H1 (cell line): ENCODE data around the gene TUBGCP6. TPM values are rescaled to one million over a fixed set of nuclear protein-coding genes. Genes with fewer than 3 reads are reported as not detected.
"Not testable (repeated sequence)": the region's sequence is repeated elsewhere in the genome, so short reads cannot be mapped to it uniquely, and the experiment has no call there.

Source experiments
- CTCF ChIA-PET: fragments of 300-600 bp; sonication (Branson Sonifier 250); formaldehyde crosslinking; loops from one replicate; lab custom pipeline; 2021; ENCODE audit not compliant: partially characterized antibody; lab: Charles Lee
- POLR2A ChIA-PET: fragments of 300-600 bp; sonication (Branson Sonifier 250); formaldehyde crosslinking; loops from one replicate; lab custom pipeline; 2021; ENCODE audit warnings: inconsistent platforms; ENCODE audit not compliant: partially characterized antibody; lab: Charles Lee
- DNase-seq, 2 experiments: peaks; one replicate each; pipeline versions ENCODE4 v3.0.0 to v3.0.0-alpha.2; 2010 to 2022; ENCODE audit warnings: low spot score in 2 of 2, low read depth in 1 of 2, mixed read lengths in 1 of 2
- FAIRE-seq: peaks from 2 replicates; lab custom pipeline; 2011; peaks lifted over from hg19 to GRCh38; lab: Jason Lieb, UNC
- H2AFZ ChIP-seq: 2 replicates; pipeline ENCODE4 v1.8.1; 2012; ENCODE audit warnings: low read length, inconsistent platforms
- H2AK5ac ChIP-seq: 2 replicates; pipeline ENCODE4 v1.6.1; 2013; ENCODE audit warnings: low read depth, low read length
- H2BK120ac ChIP-seq: replicated peaks from 2 replicates; pipeline ENCODE3; 2013; ENCODE audit warnings: low read depth, low read length, inconsistent platforms
- H2BK12ac ChIP-seq: 2 replicates; pipeline ENCODE4 v1.6.1; 2013; ENCODE audit warnings: low read depth, low read length
- H2BK15ac ChIP-seq: 2 replicates; pipeline ENCODE4 v1.6.1; 2013; ENCODE audit warnings: low read length
- H2BK20ac ChIP-seq: 2 replicates; pipeline ENCODE4 v1.6.1; 2013; ENCODE audit warnings: low read length
- H2BK5ac ChIP-seq: 2 replicates; pipeline ENCODE4 v1.6.1; 2013; ENCODE audit warnings: low read depth, low read length
- H3K14ac ChIP-seq: 2 replicates; pipeline ENCODE4 v1.6.1; 2013; ENCODE audit warnings: inconsistent platforms; ENCODE audit not compliant: insufficient read length
- H3K18ac ChIP-seq: 2 replicates; pipeline ENCODE4 v1.6.1; 2013; ENCODE audit warnings: low read length; ENCODE audit errors: extremely low read depth
- H3K23ac ChIP-seq: 2 replicates; pipeline ENCODE4 v1.6.1; 2013; ENCODE audit warnings: inconsistent platforms; ENCODE audit not compliant: insufficient read length
- H3K23me2 ChIP-seq: 2 replicates; pipeline ENCODE4 v1.6.1; 2013; ENCODE audit warnings: low read depth, low read length
- H3K27ac ChIP-seq: 2 replicates; pipeline ENCODE4 v1.6.1; 2011; ENCODE audit warnings: low read depth, low read length, inconsistent platforms
- H3K27me3 ChIP-seq, 4 experiments: replicated peaks in 1 of 4; 1 replicate in 1 of 4; 2 replicates in 3 of 4; pipeline versions ENCODE4 v1.6.1 to v1.8.1; 2011 to 2013; ENCODE audit warnings: low read length in 3 of 4, mild to moderate bottlenecking in 3 of 4, inconsistent platforms in 2 of 4, mixed read lengths in 2 of 4, moderate library complexity in 1 of 4; ENCODE audit not compliant: control insufficient read depth in 3 of 4, insufficient read depth in 3 of 4; ENCODE audit errors: extremely low read depth in 1 of 4
- H3K36me3 ChIP-seq, 4 experiments: 2 replicates each; pipeline versions ENCODE4 v1.6.1 to v1.8.1; 2011 to 2013; ENCODE audit warnings: mild to moderate bottlenecking in 4 of 4, low read length in 3 of 4, moderate library complexity in 2 of 4, control low read depth in 1 of 4, inconsistent platforms in 1 of 4; ENCODE audit not compliant: insufficient read depth in 4 of 4, control insufficient read depth in 2 of 4
- H3K4ac ChIP-seq: replicated peaks from 2 replicates; pipeline ENCODE3; 2013; ENCODE audit warnings: low read length, low read depth, mixed read lengths, inconsistent platforms; ENCODE audit not compliant: insufficient read length
- H3K4me1 ChIP-seq, 4 experiments: replicated peaks in 1 of 4; 1 replicate in 1 of 4; 2 replicates in 3 of 4; pipeline versions ENCODE4 v1.6.1 to v1.8.1; 2011 to 2013; ENCODE audit warnings: low read length in 3 of 4, inconsistent platforms in 2 of 4, mixed read lengths in 1 of 4; ENCODE audit not compliant: insufficient read depth in 4 of 4, control insufficient read depth in 3 of 4
- H3K4me2 ChIP-seq, 2 experiments: 2 replicates each; pipeline versions ENCODE4 v1.6.1 to v1.8.1; 2011 to 2013; ENCODE audit warnings: low read depth in 2 of 2, low read length in 2 of 2, control low read depth in 1 of 2, inconsistent platforms in 1 of 2, mild to moderate bottlenecking in 1 of 2; ENCODE audit not compliant: insufficient read depth in 1 of 2
- H3K4me3 ChIP-seq, 4 experiments: fragments of 200-600, 300-600 bp in 1 of 4; sonication (generic), shearing (Covaris generic), sonication (Bioruptor Twin) in 1 of 4; 2 replicates each; pipeline versions ENCODE4 v1.5.1 to v1.8.1; 2011 to 2016; ENCODE audit warnings: low read length in 4 of 4, low read depth in 3 of 4, control low read depth in 2 of 4, inconsistent platforms in 2 of 4, mild to moderate bottlenecking in 2 of 4, mixed read lengths in 1 of 4, moderate library complexity in 1 of 4; ENCODE audit not compliant: insufficient read depth in 2 of 4; ENCODE audit errors: extremely low read depth in 1 of 4
- H3K56ac ChIP-seq: replicated peaks from 2 replicates; pipeline ENCODE3; 2013; ENCODE audit warnings: low read depth, mild to moderate bottlenecking, mixed read lengths, low read length, inconsistent platforms; ENCODE audit not compliant: insufficient read length
- H3K79me1 ChIP-seq: 2 replicates; pipeline ENCODE4 v1.6.1; 2013; ENCODE audit warnings: low read depth, low read length, control low read depth
- H3K79me2 ChIP-seq, 2 experiments: 2 replicates each; pipeline versions ENCODE4 v1.6.1 to v1.8.1; 2012 to 2013; ENCODE audit warnings: low read length in 2 of 2, mild to moderate bottlenecking in 2 of 2, inconsistent platforms in 1 of 2; ENCODE audit not compliant: insufficient read depth in 2 of 2, control insufficient read depth in 1 of 2
- H3K9ac ChIP-seq, 4 experiments: replicated peaks in 1 of 4; 1 replicate in 1 of 4; 2 replicates in 3 of 4; pipeline versions ENCODE4 v1.6.1 to v1.8.1; 2011 to 2013; ENCODE audit warnings: low read depth in 3 of 4, low read length in 3 of 4, control low read depth in 2 of 4, mild to moderate bottlenecking in 2 of 4, moderate library complexity in 2 of 4, inconsistent platforms in 1 of 4; ENCODE audit errors: extremely low read depth in 1 of 4
- H3K9me3 ChIP-seq, 2 experiments: 2 replicates each; pipeline versions ENCODE4 v1.6.1 to v1.8.1; 2012 to 2013; ENCODE audit warnings: mild to moderate bottlenecking in 2 of 2, moderate library complexity in 2 of 2, control low read depth in 1 of 2, inconsistent platforms in 1 of 2, low read depth in 1 of 2, low read length in 1 of 2, mixed read lengths in 1 of 2; ENCODE audit not compliant: insufficient read depth in 2 of 2
- H4K20me1 ChIP-seq, 2 experiments: replicated peaks in 1 of 2; 2 replicates each; pipeline versions ENCODE3 to v1.8.1; 2011 to 2013; ENCODE audit warnings: inconsistent platforms in 2 of 2, low read length in 2 of 2, mild to moderate bottlenecking in 1 of 2; ENCODE audit not compliant: insufficient read depth in 2 of 2, control insufficient read depth in 1 of 2
- H4K5ac ChIP-seq: 2 replicates; pipeline ENCODE4 v1.6.1; 2013; ENCODE audit warnings: low read length, low read depth, mixed read lengths, inconsistent platforms; ENCODE audit not compliant: insufficient read length
- H4K8ac ChIP-seq: 2 replicates; pipeline ENCODE4 v1.8.0; 2013; ENCODE audit warnings: mild to moderate bottlenecking, moderate library complexity, low read length, inconsistent platforms; ENCODE audit not compliant: insufficient read depth; ENCODE audit errors: extremely low read depth
- H4K91ac ChIP-seq: replicated peaks from 2 replicates; pipeline ENCODE3; 2013; ENCODE audit warnings: low read length, mixed read lengths, inconsistent platforms; ENCODE audit not compliant: insufficient read length
- WGBS, 2 experiments: shearing (Covaris generic) in 1 of 2; methylation state at CpG; one replicate each; pipeline versions ENCODE4 v1.1.6 to v1.1.7; 2013 to 2015; ENCODE audit warnings: low lambda C conversion rate in 2 of 2, mixed read lengths in 2 of 2, inconsistent platforms in 1 of 2, low coverage in 1 of 2, missing lambda C conversion rate in 1 of 2; ENCODE audit not compliant: insufficient replicate concordance in 2 of 2, insufficient coverage in 1 of 2, insufficient read length in 1 of 2; ENCODE audit errors: extremely low coverage in 1 of 2, missing lambda C conversion rate in 1 of 2; 5-methylcytosine and 5-hydroxymethylcytosine counted together
- polyA plus RNA-seq, 7 experiments: library from polyadenylated mRNA; depleted of rRNA in 3 of 7; stranded (reverse) in 5 of 7; unstranded in 2 of 7; fragments of >200 nt in 5 of 7; fragments of 200-250 nt in 2 of 7; gene quantifications; 1 replicate in 5 of 7; 2 replicates in 1 of 7; 4 replicates in 1 of 7; pipeline versions ENCODE4 v1.2.1 to v1.2.3, GENCODE V29; 2011 to 2013; ENCODE audit warnings: missing spikeins in 2 of 7, mixed read lengths in 2 of 7
- total RNA-seq: library from RNA; stranded (reverse); fragmentation: NEBNext Ultra II Directional; extraction: Animal tissue kit (Norgen Biotek cat#: 25700); gene quantifications from 2 replicates; pipeline ENCODE4 v1.2.1, GENCODE V29; 2021

The TUBGCP6 gene
- total and polyA plus RNA-seq, 2 of the 8 experiments (the other 6 are each of a cell fraction or from before 2014, with no cell fraction given), result 24.2 to 24.7 TPM

- H3K56ac ChIP-seq, H3K18ac ChIP-seq, H3K4me2 ChIP-seq, H4K91ac ChIP-seq, H2BK15ac ChIP-seq, H3K4me1 ChIP-seq, H3K79me1 ChIP-seq, H3K27ac ChIP-seq, H3K14ac ChIP-seq, H2BK20ac ChIP-seq, H3K23ac ChIP-seq, H2AFZ ChIP-seq, FAIRE-seq, H3K4ac ChIP-seq, H2BK5ac ChIP-seq, H2BK120ac ChIP-seq, H2AK5ac ChIP-seq, H3K4me3 ChIP-seq, DNase-seq, H2BK12ac ChIP-seq, H4K5ac ChIP-seq, H3K9me3 ChIP-seq, H4K8ac ChIP-seq, H3K27me3 ChIP-seq: not testable (repeated sequence)
- 92% methylated on average over 9 of the region's 9 CpGs; no CpG with 5 or more reads in 1 of the 2 experiments for WGBS, 2 experiments
- Histone ChIP-seq H4K20me1 (peaks cover 4 to 28% of the 10 kb centered on the region in 2 experiments), H3K23me2 (peaks cover 11% of the 10 kb centered on the region; the same call in 1 of the 2 replicates), H3K79me2 (peaks cover 0 to 13% of the 10 kb centered on the region in 2 experiments; a peak in 1 of 4 replicates), H3K9ac (peak overlapping the region in 1 of 4 experiments; percentile 17; a peak in 1 of 7 replicates), H3K36me3 (peaks cover 0 to 12% (median 2%) of the 10 kb centered on the region in 4 experiments; a peak in 5 of 8 replicates)
- ChIA-PET POLR2A (interaction anchor here (1.9 to 3.0 kb wide), 2 partner anchors 14 to 15 kb away, joined by 9 read pairs; no protein-coding TSS in a partner anchor), CTCF (interaction anchor here (0.6 to 7.0 kb wide), 2 partner anchors 28 to 55 kb away, joined by 3 to 83 read pairs; no protein-coding TSS in a partner anchor)
Measured at GRCh38 chr22:50204998-50205397, 39.8 kb downstream of the TUBGCP6 start.
